Measurements from ENCODE around the gene TMEM139. TPM values are rescaled to one million over a fixed set of nuclear protein-coding genes. Genes with fewer than 3 reads are reported as not detected.

The TMEM139 gene
- not detected in 2 replicates for total RNA-seq (2014; rRNA removed)
- polyA plus RNA-seq (2012): 0.22 TPM

DNA sequence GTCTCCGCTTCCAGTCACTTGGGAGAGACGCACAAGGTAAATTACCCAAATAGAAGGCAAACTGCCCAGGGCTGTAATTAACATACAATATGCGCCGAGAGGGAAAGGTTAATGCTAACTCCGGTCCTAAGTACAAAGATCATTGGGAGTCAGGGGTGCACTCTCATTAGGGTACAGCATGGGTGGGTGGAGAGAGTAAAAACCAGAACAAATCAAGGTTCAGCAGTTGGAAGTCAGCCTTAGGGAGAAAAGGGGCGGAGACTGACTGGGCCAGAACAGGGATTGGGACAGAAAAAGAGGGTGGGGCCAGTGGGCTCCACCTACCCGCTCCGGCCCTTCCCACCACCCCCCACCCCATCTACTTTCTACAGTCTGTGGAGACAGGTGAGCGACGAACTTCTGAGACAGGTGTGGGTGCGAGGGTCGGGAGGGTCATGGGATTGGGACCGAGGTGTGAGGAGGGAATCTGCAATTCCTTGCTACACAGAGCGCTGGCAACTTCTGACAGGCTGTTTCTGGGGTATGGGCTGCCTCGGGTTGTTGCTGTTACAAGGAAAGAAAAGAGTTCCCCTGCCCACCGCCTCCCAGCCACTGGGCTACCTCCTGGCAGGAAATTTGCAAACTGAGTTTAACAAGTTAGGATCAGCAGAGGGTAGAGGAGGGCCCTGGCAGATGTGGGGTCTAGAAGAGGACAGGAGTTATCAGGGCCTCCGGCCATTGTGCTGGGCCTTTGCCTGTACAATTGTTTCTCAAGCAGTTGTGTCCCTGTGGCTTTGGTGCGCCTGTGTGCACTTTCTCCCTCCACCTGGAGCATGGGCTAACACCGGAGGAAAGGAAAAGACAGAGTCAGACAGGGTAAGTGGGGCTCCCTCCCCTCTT is at the start of gene TMEM139:
Gene TMEM139 (plus strand): TSS at position 368 of the 879 bp plus-strand sequence. CDS start 1,000 bp downstream, outside the sequence.
- DNase-seq (ENCODE audit: low read depth): no peak

DNA sequence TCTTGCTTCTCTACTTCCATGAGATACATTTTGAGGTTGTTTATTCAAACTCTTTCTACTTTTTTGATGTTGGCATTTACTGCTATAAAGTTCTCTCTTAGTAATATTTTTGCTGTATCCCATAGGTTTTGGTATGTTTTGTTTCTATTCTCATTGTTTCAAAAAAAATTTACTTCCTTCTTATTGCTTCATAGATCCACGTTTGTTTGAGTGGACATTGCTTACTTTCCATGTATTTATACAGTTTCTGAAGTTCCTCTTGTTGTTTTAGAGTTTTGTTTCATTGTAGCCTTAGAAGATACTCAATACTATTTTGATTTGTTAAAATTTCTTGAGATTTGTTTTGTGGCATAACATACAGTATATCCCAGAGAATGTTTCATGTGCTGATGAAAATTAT is 49.2 kb upstream of the TMEM139 start:
- no peak for DNase-seq (ENCODE audit: low read depth)

DNA sequence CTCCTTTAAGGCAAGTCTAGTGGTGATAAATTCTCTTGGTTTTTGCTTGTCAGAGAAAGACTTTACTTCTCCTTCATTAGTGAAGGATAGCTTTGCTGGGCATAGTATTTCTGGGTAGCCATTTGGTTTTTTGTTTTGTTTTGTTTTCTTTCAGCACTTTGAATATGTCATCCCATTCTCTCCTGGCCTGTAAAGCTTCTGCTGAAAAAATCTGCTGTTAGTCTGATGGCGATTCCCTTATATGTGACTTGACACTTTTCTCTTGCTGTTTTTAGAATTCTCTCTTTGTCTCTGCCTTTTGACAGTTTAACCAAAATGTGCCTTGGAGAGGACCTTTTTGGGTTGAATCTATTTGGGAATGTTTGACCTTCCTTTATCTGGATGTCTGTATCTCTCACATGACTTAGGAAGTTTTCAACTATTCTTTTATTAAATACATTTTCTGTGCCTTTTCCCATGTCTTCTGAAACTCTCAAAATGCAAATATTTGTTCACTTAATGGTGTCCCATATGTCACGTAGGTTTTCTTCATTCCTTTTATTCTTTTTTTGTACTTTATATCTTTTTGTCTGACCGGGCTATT is 48.3 kb upstream of the TMEM139 start:
- no peak for DNase-seq (ENCODE audit: low read depth)

DNA sequence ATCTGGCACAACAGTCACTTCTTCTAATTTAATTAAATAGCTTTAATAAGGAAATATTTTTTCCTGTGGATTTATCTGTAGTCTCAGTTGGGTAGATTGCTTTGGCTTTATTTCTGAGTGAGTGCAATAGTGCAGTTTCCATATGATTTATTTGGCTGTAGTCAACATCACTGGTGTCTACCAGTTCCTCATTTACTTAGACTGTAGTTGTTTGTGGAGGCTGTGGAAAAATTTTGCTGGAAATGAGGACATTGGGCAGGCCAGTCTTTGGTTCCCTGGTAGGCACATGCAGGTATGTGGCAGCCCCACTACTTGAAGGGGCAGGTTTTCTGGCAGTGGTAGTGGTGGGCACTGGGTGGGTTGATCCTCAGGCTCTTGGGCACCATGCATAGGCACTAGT is 47.4 kb upstream of the TMEM139 start:
- DNase-seq (ENCODE audit: low read depth): no peak

DNA sequence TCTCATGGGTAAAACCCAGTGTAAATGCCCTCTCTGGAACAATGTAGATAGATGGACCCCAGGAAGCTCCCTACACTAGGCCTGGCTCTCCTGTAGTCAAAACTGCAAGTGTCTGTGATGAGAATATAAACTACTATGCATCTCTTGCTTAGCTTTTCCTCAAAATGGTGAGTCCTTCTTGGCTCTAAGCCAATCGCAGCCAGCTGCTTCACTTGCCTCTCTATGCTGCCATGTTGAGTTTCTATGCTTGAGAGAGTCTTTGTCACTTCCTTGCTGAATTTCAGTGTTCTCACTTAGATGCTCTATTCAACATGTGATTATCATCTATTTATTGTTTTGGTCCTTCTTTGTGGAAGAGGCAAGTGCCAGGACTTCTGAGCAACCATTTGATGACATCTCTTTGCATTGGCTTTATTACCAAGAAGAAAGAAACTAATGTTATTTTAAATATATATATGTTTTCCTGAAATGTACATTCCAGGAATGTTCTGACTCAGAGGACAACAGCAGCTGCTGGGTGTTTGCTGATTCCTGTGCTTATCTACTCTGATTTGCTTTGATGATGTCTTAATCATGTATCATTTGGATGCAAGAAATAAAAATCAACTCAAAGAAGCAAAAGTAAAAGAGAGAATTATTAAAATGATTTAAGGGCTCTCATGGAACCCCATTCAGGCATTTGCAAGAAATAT is 46.3 kb upstream of the TMEM139 start:
- peak; percentile 70 for DNase-seq (ENCODE audit: low read depth)

DNA sequence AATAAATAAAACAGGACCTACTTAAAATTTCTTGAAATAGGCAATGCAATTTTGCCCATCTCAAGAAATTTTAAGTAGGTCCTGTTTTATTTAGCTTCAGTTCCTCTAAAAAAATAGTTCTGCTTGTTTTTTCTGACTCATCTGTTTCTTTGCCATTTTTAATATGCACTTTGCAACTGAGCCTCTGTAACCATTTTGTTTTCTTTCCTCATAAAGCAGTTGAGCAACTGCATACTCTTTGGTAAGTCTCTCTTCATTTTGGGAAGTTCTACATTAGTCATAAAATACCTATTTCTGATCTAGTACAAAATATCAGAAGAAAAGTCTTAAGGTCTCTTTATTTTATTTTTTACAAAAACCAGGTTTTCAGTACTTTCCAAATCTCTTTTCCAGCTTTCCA is 44.9 kb upstream of the TMEM139 start:
- DNase-seq (ENCODE audit: low read depth): peak; percentile 74

DNA sequence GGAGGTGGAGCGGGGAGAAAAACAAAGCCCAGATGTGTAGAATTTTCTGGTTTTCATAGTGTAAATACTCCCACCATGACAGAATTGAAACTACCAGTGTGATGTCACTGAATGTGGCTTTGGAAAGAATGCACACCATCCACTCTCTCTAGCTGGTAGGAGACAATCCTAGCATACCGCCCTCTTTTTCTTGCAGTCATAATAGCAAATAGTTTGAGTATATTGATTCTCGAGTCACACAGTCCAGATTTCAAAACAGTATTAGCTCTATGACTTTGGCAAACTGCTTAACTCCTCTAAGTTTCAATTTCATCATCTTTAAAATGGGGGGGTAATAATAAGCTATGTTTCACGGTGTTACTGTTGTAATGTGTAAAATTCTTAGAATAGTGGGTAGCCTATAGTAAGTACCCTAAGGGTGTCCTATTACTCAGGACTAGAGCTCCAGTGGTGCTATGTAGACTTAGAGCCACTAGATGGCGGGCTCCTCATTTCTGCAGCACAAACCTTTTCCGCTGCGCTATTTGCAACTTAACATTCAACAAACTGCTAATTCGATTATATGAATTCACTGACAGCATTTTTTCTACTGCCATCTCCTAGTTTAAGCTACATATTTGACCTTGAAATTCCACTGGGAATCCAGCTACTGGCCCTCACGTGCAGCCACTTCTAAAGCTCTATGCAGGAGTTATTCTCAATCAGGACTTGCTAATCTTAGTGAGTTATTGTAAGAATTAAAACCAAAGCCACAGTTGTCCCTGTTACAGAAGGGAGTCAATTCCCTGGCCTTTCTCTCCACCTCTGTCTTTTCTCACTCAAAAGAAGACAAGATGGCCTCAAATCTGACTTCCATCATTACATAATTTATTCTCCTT is 44.2 kb upstream of the TMEM139 start:
- peak; percentile 87 for DNase-seq (ENCODE audit: low read depth)

- no peak for DNase-seq (ENCODE audit: low read depth)
Observed at GRCh38 chr7:143242306-143242705, 42.5 kb upstream of the TMEM139 start.

- no peak for DNase-seq (ENCODE audit: low read depth)
Observed at GRCh38 chr7:143243111-143243510, 41.6 kb upstream of the TMEM139 start.

- DNase-seq (ENCODE audit: low read depth): no peak
Observed at GRCh38 chr7:143243614-143244013, 41.1 kb upstream of the TMEM139 start.

DNA sequence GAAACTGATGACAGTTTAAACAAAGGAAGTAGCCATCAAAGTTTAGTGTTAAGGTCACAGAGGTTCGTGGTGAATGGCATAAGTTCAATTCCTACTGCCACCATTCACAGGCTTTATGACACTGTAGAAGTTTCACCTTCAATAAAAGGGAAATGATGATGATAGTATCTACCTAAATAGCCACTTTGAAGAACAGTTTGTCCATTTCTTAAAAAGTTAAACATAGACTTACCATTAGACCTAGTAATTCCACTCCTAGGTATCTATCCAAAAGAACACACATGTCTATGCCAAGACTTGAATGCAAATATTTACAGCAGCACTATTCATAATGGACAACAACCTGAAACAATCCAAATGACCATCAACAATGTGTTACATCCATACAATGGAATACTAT is 40.4 kb upstream of the TMEM139 start:
- no peak for DNase-seq (ENCODE audit: low read depth)

DNA sequence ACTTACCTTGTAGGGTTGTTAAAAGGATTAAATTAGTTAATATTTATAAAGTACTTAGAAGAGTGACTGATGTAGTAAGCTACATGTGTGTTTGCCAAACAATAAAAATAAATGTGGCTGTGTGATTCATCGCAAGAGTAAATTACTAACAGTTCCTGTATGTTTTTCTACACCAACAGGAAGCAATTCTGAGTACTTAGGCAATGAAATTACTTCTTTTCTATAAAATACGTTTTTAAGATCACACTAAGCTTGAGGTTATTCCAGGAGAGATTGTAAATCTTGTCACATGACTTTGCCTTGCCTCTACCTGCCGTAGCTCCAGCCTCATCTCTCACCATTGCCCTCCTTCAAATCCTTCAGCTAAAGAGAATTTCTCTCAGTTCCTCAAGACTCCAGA is 39.6 kb upstream of the TMEM139 start:
- peak; percentile 65 for DNase-seq (ENCODE audit: low read depth)

GRCh38 chr7:143247372-143247771 is 37.4 kb upstream of the TMEM139 start:
- DNase-seq (ENCODE audit: low read depth): no peak

DNA sequence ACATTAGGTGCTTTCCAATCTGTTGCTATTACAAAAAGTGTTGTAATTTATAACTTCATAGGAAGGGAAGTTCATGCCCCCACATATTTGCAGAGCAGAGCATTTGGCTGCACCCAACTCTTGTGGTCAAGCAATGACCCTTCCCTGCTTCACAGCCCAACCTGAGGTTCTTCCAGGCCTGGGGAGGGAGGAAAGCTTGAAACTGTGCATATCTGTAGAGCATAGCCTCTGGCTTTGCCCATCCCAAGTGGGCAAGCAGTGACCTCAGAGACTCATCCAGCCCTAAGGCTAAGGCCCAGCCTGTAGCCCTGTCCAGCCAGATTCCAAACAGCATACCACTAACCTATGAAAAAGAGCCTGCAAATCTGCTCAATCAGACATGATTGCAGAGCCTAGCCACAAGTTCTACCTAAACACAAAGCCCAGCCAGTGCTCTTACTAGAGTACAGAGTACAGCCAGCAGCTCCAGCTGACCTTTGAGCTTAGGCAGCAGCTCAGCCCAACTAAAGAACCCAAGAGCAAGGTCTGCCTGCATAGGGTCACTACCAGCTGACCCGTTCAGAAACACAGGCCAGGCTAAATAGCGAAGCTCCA is 35.9 kb upstream of the TMEM139 start:
- peak; percentile 20 for DNase-seq (ENCODE audit: low read depth)

DNA sequence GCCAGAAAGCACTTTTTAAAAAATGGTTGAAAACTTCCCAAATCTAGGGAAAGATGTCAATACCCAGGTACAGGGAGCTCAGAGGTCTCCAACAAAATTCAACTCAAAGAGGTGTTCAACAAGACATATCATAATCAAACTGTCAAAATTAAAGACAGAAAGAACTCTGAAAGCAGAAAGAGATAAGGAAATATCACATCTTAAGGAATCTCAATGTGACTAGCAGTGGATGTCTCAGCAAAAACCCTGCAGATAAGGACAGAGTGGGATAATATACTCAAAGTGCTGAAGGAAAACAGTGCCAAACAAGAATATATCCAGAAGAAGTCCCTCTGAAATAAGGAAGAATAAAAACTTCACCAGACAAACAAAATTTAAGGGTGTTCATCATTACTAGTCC is 34.6 kb upstream of the TMEM139 start:
- DNase-seq (ENCODE audit: low read depth): no peak

- no peak for DNase-seq (ENCODE audit: low read depth)
Observed at GRCh38 chr7:143250822-143251221, 33.9 kb upstream of the TMEM139 start.

GRCh38 chr7:143252006-143252405 is 32.8 kb upstream of the TMEM139 start:
- DNase-seq (ENCODE audit: low read depth): no peak

DNA sequence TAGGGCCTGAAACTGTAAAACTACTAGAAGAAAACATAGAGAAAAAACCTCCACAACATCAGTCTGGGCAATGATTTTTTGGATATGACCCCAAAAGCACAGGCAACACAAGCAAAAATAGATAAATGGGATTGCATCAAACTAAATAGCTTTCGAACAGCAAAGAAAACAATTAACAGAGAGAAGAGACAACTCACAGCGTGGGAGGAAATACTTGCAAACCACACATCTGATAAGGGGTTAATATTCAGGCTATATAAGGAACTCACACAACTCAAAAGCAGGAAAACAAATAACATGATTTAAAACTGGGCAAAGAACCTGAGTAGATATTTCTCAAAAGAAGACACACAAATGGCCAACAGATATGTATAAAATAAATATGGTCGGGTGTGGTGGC is 29.2 kb upstream of the TMEM139 start:
- DNase-seq (ENCODE audit: low read depth): no peak

- DNase-seq (ENCODE audit: low read depth): no peak
Observed at GRCh38 chr7:143256325-143256724, 28.4 kb upstream of the TMEM139 start.

DNA sequence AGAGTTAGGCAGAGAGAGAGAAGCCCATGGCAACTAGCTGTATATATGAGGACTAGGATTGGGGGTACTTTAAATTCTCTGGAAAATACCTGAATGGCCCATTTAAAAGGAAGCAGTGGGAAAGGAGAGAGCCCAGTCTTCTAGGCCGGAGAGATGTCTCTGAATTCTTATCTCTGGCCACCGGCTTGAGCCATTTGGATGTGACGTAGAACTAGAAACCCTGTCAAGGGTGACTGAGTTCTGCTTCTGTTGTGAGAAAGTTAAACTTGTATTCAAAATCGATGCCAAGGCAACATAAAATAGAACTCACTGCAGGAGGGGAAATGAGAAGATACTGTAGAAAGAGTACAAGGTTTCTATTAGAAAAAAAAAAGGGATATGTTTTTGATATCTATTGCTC is 27.8 kb upstream of the TMEM139 start:
- DNase-seq (ENCODE audit: low read depth): no peak

DNA sequence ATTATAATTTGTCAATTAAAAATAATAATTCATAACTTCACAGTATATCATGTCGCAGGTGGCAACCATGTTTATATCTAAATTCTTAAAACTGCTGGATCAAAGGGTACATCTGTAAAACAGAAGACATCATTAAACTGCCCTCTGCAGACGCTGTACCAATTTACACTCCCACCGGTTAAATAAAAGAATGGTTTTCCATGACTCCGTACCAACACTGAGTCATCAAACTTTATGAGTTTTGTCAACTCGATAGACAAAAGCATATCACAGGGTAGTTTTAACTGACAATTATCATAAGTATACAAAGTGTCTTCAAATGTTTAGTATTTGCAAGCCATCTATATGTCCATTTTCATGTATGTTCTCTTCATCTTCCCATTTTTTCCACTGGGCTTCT is 27.3 kb upstream of the TMEM139 start:
- DNase-seq (ENCODE audit: low read depth): peak; percentile 40

All from LHCN-M2 (cell line).